Measurements from ENCODE around the gene COL11A2.

The COL11A2 gene

GRCh38 chr6:33116841-33117711 lies 75.2 kb downstream of the COL11A2 start:
- DNase-seq (ENCODE audit: low read depth) = no peak

DNA sequence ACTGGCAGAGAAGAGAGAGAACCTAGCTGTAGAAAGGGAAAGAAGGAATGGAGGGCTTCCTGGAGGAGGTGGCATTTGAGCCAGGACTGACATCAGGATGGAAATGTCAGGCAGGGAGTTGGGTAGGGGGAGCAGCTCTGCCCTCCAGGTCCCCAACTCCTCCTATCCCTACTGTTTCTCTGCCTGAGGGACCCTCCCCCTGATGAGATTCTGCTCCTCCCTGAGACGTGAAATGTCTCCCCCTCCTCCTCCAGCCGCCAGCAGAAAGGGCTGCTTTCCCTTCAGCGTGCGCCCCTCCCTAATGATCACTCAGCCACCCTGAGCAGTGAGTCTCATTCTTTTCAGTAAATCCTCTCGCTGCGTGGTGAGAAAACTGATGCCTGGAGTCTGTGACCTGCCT lies 75.8 kb downstream of the COL11A2 start:
- DNase-seq (ENCODE audit: low read depth) = no peak

- no peak for DNase-seq (ENCODE audit: low read depth)
Measured at GRCh38 chr6:33114406-33114805, 77.9 kb downstream of the COL11A2 start.

GRCh38 chr6:33113755-33114154 lies 78.5 kb downstream of the COL11A2 start:
- no peak for DNase-seq (ENCODE audit: low read depth)

Data from activated gamma-delta T cell treated with anti-CD3 and anti-CD28 coated beads, Interleukin-2, amount 50 U/mL, for 16 hours (primary cell).